ENCODE measurements around the gene COPS2.

The COPS2 gene

GRCh38 chr15:49154359-49154758 lies 1.0 kb downstream of the COPS2 start:
- no peak for DNase-seq (ENCODE audit: insufficient read length)
- no peak for FAIRE-seq
- no peak for TF ChIP-seq POLR2A (IDR thresholded peaks at IDR 0.05; ENCODE audit: low read depth, low read length)

- FAIRE-seq (no peak), DNase-seq (ENCODE audit: insufficient read length) (no peak)
- TF ChIP-seq POLR2AphosphoS5 (IDR thresholded peaks at IDR 0.05; ENCODE audit: low read depth, low read length) = no peak
- no peak for TF ChIP-seq TAF1 (IDR thresholded peaks at IDR 0.05; ENCODE audit: borderline replicate concordance, low read depth, low read length)
- no peak for TF ChIP-seq POLR2A (IDR thresholded peaks at IDR 0.05; ENCODE audit: low read depth, low read length)
Observed at GRCh38 chr15:49152552-49153312, 2.7 kb downstream of the COPS2 start.

GRCh38 chr15:49151831-49152230 lies 3.6 kb downstream of the COPS2 start:
- TF ChIP-seq POLR2A (IDR thresholded peaks at IDR 0.05; ENCODE audit: low read depth, low read length) = no peak
- TF ChIP-seq POLR2AphosphoS5 (IDR thresholded peaks at IDR 0.05; ENCODE audit: low read depth, low read length) = no peak
- TF ChIP-seq TAF1 (IDR thresholded peaks at IDR 0.05; ENCODE audit: borderline replicate concordance, low read depth, low read length) = no peak
- no peak for FAIRE-seq
- DNase-seq (ENCODE audit: insufficient read length) = no peak

- TF ChIP-seq POLR2A (IDR thresholded peaks at IDR 0.05; ENCODE audit: low read depth, low read length) (no peak), POLR2AphosphoS5 (IDR thresholded peaks at IDR 0.05; ENCODE audit: low read depth, low read length) (no peak), TAF1 (IDR thresholded peaks at IDR 0.05; ENCODE audit: borderline replicate concordance, low read depth, low read length) (no peak)
- DNase-seq (ENCODE audit: insufficient read length) (no peak), FAIRE-seq (no peak)
Observed at GRCh38 chr15:49148727-49149126, 6.7 kb downstream of the COPS2 start.

GRCh38 chr15:49148298-49148697 lies 7.1 kb downstream of the COPS2 start:
- DNase-seq (ENCODE audit: insufficient read length) (no peak), FAIRE-seq (no peak)
- no peak for TF ChIP-seq POLR2A (IDR thresholded peaks at IDR 0.05; ENCODE audit: low read depth, low read length)
- TF ChIP-seq POLR2AphosphoS5 (IDR thresholded peaks at IDR 0.05; ENCODE audit: low read depth, low read length) = no peak
- TF ChIP-seq TAF1 (IDR thresholded peaks at IDR 0.05; ENCODE audit: borderline replicate concordance, low read depth, low read length) = no peak

- FAIRE-seq (no peak), DNase-seq (ENCODE audit: insufficient read length) (no peak)
- TF ChIP-seq POLR2AphosphoS5 (IDR thresholded peaks at IDR 0.05; ENCODE audit: low read depth, low read length) (no peak), TAF1 (IDR thresholded peaks at IDR 0.05; ENCODE audit: borderline replicate concordance, low read depth, low read length) (no peak), POLR2A (IDR thresholded peaks at IDR 0.05; ENCODE audit: low read depth, low read length) (no peak)
Observed at GRCh38 chr15:49145651-49146609, 9.5 kb downstream of the COPS2 start.

GRCh38 chr15:49137861-49138260 lies 17.5 kb downstream of the COPS2 start:
- DNase-seq (ENCODE audit: insufficient read length) (no peak), FAIRE-seq (no peak)
- TF ChIP-seq TAF1 (IDR thresholded peaks at IDR 0.05; ENCODE audit: borderline replicate concordance, low read depth, low read length) (no peak), POLR2AphosphoS5 (IDR thresholded peaks at IDR 0.05; ENCODE audit: low read depth, low read length) (no peak), POLR2A (IDR thresholded peaks at IDR 0.05; ENCODE audit: low read depth, low read length) (no peak)

GRCh38 chr15:49135911-49136310 lies 19.5 kb downstream of the COPS2 start:
- TF ChIP-seq POLR2AphosphoS5 (IDR thresholded peaks at IDR 0.05; ENCODE audit: low read depth, low read length) (no peak), TAF1 (IDR thresholded peaks at IDR 0.05; ENCODE audit: borderline replicate concordance, low read depth, low read length) (no peak), POLR2A (IDR thresholded peaks at IDR 0.05; ENCODE audit: low read depth, low read length) (no peak)
- no peak for FAIRE-seq
- no peak for DNase-seq (ENCODE audit: insufficient read length)

GRCh38 chr15:49135342-49135857 lies 20.0 kb downstream of the COPS2 start:
- FAIRE-seq = no peak
- TF ChIP-seq TAF1 (IDR thresholded peaks at IDR 0.05; ENCODE audit: borderline replicate concordance, low read depth, low read length) (no peak), POLR2A (IDR thresholded peaks at IDR 0.05; ENCODE audit: low read depth, low read length) (no peak), POLR2AphosphoS5 (IDR thresholded peaks at IDR 0.05; ENCODE audit: low read depth, low read length) (no peak)
- no peak for DNase-seq (ENCODE audit: insufficient read length)

- peak; percentile 24 for FAIRE-seq
- TF ChIP-seq POLR2AphosphoS5 (IDR thresholded peaks at IDR 0.05; ENCODE audit: low read depth, low read length) = no peak
- DNase-seq (ENCODE audit: insufficient read length) = no peak
Observed at GRCh38 chr15:49134683-49135341, 20.6 kb downstream of the COPS2 start.

- FAIRE-seq (no peak), DNase-seq (ENCODE audit: insufficient read length) (no peak)
- no peak for TF ChIP-seq TAF1 (IDR thresholded peaks at IDR 0.05; ENCODE audit: borderline replicate concordance, low read depth, low read length)
- TF ChIP-seq POLR2A (IDR thresholded peaks at IDR 0.05; ENCODE audit: low read depth, low read length) = no peak
- TF ChIP-seq POLR2AphosphoS5 (IDR thresholded peaks at IDR 0.05; ENCODE audit: low read depth, low read length) = no peak
Observed at GRCh38 chr15:49131403-49131802, 24.0 kb downstream of the COPS2 start.

Data from GM12892 (cell line).